Stimulated activated CD4-positive, alpha-beta T cell treated with anti-CD3 and anti-CD28 coated beads, Interleukin-4, amount 100 ng/mL, for 1 hour (primary cell): ENCODE data around the gene CHMP4B.
"Not testable (repeated sequence)": the region's sequence is repeated elsewhere in the genome, so short reads cannot be mapped to it uniquely, and the experiment has no call there.

Experiments used
- DNase-seq: peaks from one replicate; pipeline ENCODE4 v3.0.0-alpha.2; 2020

Gene CHMP4B

GRCh38 chr20:33790566-33790965, 20.6 kb upstream of the CHMP4B start:
- no peak for DNase-seq

DNA sequence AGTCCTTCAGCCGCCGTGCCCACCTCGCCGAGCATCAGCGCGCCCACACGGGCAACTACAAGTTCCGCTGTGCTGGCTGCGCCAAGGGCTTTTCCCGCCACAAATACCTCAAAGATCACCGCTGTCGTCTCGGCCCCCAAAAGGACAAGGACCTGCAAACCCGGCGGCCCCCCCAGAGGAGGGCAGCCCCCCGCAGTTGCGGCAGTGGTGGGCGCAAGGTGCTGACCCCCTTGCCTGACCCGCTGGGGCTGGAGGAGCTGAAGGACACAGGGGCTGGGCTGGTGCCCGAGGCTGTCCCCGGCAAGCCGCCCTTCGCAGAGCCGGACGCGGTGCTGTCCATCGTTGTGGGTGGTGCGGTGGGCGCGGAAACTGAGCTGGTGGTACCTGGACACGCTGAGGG, 20.1 kb upstream of the CHMP4B start:
- DNase-seq: no peak

- DNase-seq: no peak
Observed at GRCh38 chr20:33791540-33791939, 19.6 kb upstream of the CHMP4B start.

- DNase-seq: peak; percentile 58
Observed at GRCh38 chr20:33791959-33792597, 19.1 kb upstream of the CHMP4B start.

DNA sequence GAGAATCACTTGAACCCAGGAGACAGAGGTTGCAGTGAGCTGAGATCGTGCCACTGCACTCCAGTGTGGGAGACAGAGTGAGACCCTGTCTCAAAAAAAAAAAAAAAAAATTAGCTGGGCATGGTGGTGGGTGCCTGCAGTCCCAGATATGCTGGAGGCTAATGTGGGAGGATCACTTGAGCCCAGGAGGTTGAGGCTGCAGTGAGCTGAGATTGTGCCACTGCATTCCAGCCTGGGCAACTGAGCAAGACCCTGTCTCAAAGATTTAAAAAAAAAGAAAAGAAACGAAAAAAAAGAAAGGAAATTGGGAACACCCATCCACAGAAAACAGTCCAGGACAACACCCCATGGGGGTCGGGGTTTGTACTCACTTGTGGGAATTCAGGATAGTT, 18.6 kb upstream of the CHMP4B start:
- DNase-seq: not testable (repeated sequence)

- DNase-seq: no peak
Observed at GRCh38 chr20:33793011-33793931, 17.9 kb upstream of the CHMP4B start.

- DNase-seq: no peak
Observed at GRCh38 chr20:33796263-33796906, 14.8 kb upstream of the CHMP4B start.

- DNase-seq: no peak
Observed at GRCh38 chr20:33796907-33797544, 14.1 kb upstream of the CHMP4B start.

DNA sequence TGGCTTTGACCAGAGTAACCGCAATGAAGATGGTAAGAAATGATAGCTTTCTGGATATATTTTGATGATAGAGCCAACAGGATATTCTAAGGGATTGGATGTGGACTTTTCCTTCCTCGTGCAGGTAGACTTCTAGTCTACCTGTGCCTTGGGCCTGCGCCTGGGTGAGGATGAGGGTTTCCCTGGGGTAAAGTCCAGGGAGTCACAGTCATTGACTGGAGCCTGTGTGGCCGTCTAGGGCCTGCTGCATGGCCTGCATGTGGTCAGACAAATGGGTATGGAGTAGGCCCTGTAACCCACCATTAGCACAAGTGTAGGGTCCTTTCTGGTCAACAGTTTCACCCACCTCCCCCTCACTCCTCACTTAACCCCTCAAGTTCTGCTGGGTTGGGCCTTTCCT, 12.7 kb upstream of the CHMP4B start:
- DNase-seq: no peak

GRCh38 chr20:33803921-33804337, 7.2 kb upstream of the CHMP4B start:
- no peak for DNase-seq

DNA sequence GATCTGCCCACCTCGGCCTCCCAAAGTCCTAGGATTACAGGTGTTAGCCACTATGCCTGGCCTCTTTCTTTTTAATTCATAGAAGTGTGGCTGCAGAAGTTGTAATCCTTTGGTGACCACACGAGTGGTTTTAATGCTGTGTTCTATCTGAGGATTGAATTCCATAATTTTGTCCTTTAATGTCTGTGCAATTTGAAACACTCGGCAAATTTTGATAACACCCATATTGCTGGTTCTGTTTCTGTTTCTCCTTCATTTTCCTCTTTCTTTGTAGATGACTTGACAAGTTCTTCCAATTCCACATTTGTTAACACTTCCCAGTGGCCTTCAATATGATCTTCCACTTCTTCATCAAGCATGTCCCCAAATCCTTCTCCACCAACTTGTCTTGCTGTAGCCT, 2.8 kb upstream of the CHMP4B start:
- no peak for DNase-seq

DNA sequence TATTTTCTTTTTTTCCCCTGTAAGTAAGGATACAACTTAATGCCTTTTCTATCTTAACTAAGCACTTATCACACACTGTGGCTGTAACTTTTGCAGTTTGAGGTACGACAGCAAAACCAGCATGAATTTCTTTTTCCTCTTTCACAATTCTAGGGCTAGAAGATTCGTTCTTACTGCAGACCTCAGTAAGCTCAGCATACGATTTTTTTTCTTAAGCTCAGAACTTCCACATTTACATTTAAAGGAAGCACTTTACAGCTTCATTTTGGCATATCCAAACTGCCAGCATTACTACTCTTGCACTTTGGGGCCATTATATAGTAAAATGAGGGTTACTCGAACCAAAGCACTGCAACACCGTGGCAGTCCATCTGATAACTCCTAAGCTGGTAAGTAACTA, 889 bp upstream of the CHMP4B start:
- DNase-seq: no peak

DNA sequence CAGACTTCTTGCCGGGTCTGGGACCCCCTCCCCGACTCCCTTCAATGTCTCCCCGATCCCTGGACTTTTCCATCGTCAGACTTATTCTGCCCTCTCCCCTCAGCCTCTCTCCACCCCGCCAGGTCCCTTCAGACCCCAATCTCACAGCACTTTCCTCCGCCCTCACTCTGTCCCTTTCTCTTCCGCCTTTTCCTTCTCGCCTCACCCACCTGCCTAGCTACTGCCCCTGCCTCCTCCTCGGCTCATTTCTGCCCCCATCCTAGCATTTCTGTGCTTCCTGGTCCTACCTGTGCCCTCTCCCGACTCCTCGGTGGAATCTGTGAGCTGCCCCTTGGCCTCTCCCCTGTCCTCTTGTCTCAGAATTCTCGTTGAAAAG, 616 bp downstream of the CHMP4B start:
- DNase-seq: peak; percentile 7

- peak; percentile 18 for DNase-seq
Observed at GRCh38 chr20:33812152-33812849, 1.2 kb downstream of the CHMP4B start.

GRCh38 chr20:33812908-33813462, 1.8 kb downstream of the CHMP4B start:
- no peak for DNase-seq

GRCh38 chr20:33814238-33814712, 3.1 kb downstream of the CHMP4B start:
- DNase-seq: no peak

DNA sequence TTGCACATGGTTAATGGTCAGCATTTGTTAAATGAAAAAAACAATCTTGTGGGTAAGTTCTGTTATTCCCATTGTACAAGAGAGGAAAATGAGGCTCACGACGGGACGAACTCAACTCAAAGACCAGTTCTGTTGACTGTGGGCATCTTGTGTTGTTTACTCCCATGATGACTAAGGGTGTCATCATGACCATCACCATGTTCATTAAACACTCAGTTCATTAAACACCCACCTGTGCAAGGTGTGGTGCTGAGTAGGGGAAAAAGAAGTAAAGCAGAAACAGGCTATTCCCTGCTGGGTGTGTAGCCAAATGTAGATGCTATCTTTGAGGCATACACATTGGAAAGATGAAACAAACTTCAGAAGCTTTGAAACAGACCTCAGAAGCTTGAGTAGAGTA, 4.5 kb downstream of the CHMP4B start:
- no peak for DNase-seq

DNA sequence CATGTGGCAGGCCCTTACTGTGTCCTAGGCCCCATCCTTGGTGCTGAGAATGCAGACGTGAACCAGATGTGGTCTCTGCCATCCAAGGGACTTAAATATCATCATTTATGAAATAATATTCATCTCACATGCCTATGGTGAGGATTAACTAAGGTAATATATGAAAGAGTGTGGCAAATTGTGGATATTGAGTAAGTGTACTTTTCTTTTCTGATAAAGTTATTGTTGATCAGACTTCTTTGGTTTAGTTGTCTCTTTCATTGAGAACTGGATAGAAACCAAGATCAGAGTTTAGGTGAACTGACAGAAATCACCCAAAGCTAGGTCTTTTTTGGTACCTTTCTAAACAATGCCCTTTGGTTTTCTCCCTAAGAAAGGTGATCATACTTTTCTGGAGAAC, 5.0 kb downstream of the CHMP4B start:
- no peak for DNase-seq

- DNase-seq: no peak
Observed at GRCh38 chr20:33817411-33817810, 6.3 kb downstream of the CHMP4B start.

GRCh38 chr20:33819456-33819855, 8.3 kb downstream of the CHMP4B start:
- no peak for DNase-seq

DNA sequence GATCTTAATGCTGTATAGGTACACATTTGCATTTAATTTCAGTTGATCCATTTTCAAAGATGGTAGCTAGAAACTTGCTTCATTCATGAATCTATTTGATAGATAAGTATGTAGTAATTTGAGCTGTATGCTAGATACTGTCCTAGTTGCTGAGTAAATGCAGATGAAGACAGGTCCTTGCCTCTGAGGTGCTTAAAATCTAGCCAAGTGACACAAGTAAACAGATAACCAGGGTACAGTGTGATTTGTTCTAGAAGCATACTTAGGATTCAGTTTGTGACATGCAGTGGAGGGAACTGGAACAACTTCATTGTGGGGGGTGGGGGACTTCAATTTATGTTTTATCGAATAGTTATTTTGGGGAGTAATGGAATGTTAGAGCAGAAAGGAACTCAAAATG, 9.2 kb downstream of the CHMP4B start:
- DNase-seq: no peak

DNA sequence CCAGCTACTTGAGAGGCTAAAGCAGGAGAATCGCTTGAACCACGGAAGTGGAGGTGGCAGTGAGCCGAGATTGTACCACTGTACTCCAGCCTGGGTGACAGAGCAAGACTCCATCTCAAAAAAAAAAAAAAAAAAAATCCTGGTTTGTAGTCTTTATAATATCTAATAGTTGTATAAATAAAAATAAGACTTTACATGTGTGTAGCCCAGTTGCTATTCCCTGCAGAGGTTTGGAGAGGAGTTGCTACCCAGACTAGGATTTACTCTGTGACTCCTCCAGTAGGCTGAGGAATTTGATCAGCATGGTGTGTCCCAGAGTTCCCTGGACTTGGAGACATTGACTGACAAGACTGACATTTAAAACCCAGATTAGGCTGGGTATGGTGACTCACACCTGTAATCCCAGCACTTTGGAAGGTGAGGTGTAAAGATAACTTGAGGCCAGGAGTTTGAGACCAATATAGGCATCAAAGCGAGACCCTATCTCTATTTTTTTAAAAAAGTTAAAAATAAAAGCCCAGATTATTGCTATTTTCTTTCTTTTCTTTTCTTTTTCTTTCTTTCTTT, 10.2 kb downstream of the CHMP4B start:
- no peak for DNase-seq
